ENCODE data around the gene TES.
"Not testable (repeated sequence)": the region's sequence is repeated elsewhere in the genome, so short reads cannot be mapped to it uniquely, and the experiment has no call there.

TES gene

GRCh38 chr7:116241291-116241690 lies 31.0 kb downstream of the TES start:
- no peak for DNase-seq (ENCODE audit: extremely low read depth in 1 of 2, low read depth in 1 of 2)

GRCh38 chr7:116242178-116242577 lies 31.8 kb downstream of the TES start:
- no peak for DNase-seq (ENCODE audit: extremely low read depth in 1 of 2, low read depth in 1 of 2)

GRCh38 chr7:116242759-116243158 lies 32.4 kb downstream of the TES start:
- no peak for DNase-seq (ENCODE audit: extremely low read depth in 1 of 2, low read depth in 1 of 2)

- DNase-seq (ENCODE audit: extremely low read depth in 1 of 2, low read depth in 1 of 2) = not testable (repeated sequence)
Observed at GRCh38 chr7:116244803-116245202, 34.5 kb downstream of the TES start.

GRCh38 chr7:116246357-116246756 lies 36.0 kb downstream of the TES start:
- DNase-seq (ENCODE audit: extremely low read depth in 1 of 2, low read depth in 1 of 2) = no peak

- DNase-seq (ENCODE audit: extremely low read depth in 1 of 2, low read depth in 1 of 2) = no peak
Observed at GRCh38 chr7:116249969-116250553, 39.7 kb downstream of the TES start.

GRCh38 chr7:116251675-116252074 lies 41.3 kb downstream of the TES start:
- DNase-seq (ENCODE audit: extremely low read depth in 1 of 2, low read depth in 1 of 2) = no peak

- DNase-seq (ENCODE audit: extremely low read depth in 1 of 2, low read depth in 1 of 2) = no peak
Observed at GRCh38 chr7:116252249-116252648, 41.9 kb downstream of the TES start.

GRCh38 chr7:116257156-116257555 lies 46.8 kb downstream of the TES start:
- no peak for DNase-seq (ENCODE audit: extremely low read depth in 1 of 2, low read depth in 1 of 2)

GRCh38 chr7:116258734-116259133 lies 48.4 kb downstream of the TES start:
- no peak for DNase-seq (ENCODE audit: extremely low read depth in 1 of 2, low read depth in 1 of 2)

- no peak for DNase-seq (ENCODE audit: extremely low read depth in 1 of 2, low read depth in 1 of 2)
Observed at GRCh38 chr7:116259156-116259870, 49.0 kb downstream of the TES start.

- DNase-seq (ENCODE audit: extremely low read depth in 1 of 2, low read depth in 1 of 2) = no peak
Observed at GRCh38 chr7:116259871-116260440, 49.6 kb downstream of the TES start.

- DNase-seq (ENCODE audit: extremely low read depth in 1 of 2, low read depth in 1 of 2) = no peak
Observed at GRCh38 chr7:116261904-116262303, 51.6 kb downstream of the TES start.

- DNase-seq (ENCODE audit: extremely low read depth in 1 of 2, low read depth in 1 of 2) = no peak
Observed at GRCh38 chr7:116265881-116266280, 55.5 kb downstream of the TES start.

- no peak for DNase-seq (ENCODE audit: extremely low read depth in 1 of 2, low read depth in 1 of 2)
Observed at GRCh38 chr7:116269466-116269865, 59.1 kb downstream of the TES start.

- DNase-seq (ENCODE audit: extremely low read depth in 1 of 2, low read depth in 1 of 2) = no peak
Observed at GRCh38 chr7:116271161-116271913, 61.0 kb downstream of the TES start.

GRCh38 chr7:116271963-116272886 lies 61.9 kb downstream of the TES start:
- no peak for DNase-seq (ENCODE audit: extremely low read depth in 1 of 2, low read depth in 1 of 2)

- DNase-seq (ENCODE audit: extremely low read depth in 1 of 2, low read depth in 1 of 2) = no peak
Observed at GRCh38 chr7:116273283-116273917, 63.1 kb downstream of the TES start.

GRCh38 chr7:116273918-116274301 lies 63.6 kb downstream of the TES start:
- DNase-seq (ENCODE audit: extremely low read depth in 1 of 2, low read depth in 1 of 2) = no peak

GRCh38 chr7:116277070-116277469 lies 66.7 kb downstream of the TES start:
- no peak for DNase-seq (ENCODE audit: extremely low read depth in 1 of 2, low read depth in 1 of 2)

All from activated CD8-positive, alpha-beta memory T cell treated with anti-CD3 and anti-CD28 coated beads for 1 hour (primary cell).